Measurements from ENCODE around the gene HMGN4.

GRCh38 chr6:26594131-26594498 lies 55.9 kb downstream of the HMGN4 start:
- no peak for TF ChIP-seq CTCF (IDR thresholded peaks at IDR 0.05)
- no peak for TF ChIP-seq POLR2A (IDR thresholded peaks at IDR 0.05)

All from vagina (tissue), 2 donors.